ENCODE measurements around the gene ALPL.

The ALPL gene

DNA sequence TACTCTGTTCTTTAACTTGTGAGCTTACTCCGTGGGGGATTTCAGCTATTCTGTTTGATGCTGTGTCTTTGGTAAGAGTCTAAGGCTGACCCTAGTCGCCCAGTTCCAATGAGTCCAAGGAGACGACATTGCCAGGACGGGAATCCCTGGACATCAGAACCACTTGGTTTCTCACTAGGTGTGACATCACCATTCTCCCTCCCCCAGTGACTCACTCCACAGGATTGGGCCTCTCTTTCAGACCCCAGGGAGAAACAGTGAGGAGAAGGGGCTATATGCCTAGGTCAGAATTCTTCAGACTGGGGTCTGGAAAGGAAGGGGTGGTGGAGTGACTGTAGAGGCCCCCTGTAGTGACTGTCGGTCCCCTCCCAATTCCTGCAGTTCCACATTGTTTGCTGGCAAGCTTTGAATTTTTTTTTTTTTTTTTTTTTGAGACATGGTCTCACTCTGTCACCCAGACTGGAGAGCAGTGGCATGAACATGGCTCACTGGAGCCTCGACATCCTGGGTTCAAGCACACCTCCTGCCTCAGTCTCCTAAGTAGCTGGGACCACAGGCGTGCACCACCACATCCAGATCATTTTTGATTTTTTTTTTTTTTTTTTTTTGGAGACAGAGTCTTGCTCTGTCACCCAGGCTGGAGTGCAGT lies 21.3 kb downstream of the ALPL start:
- DNase-seq (ENCODE audit: low read depth), result peak; percentile 39

DNA sequence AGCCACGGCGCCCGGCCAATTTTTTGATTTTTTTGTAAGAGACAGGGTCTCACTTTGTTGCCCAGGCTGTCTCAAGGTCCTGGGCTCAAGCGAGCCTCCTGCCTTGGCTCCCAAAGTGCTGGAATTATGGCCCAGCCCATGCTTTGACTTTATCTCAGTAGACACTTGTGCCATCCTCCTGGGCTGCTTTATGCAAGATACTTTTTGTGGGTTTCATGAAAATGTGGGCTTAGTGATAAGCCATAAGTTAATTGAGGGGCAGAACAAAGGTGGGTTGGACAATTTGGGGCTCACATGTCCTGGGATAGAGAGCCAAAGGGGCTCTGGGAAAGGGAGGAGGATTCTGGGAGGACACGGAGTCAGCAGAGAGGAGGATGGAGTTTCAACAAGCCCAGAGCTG lies 22.0 kb downstream of the ALPL start:
- DNase-seq (ENCODE audit: low read depth), result no peak

DNA sequence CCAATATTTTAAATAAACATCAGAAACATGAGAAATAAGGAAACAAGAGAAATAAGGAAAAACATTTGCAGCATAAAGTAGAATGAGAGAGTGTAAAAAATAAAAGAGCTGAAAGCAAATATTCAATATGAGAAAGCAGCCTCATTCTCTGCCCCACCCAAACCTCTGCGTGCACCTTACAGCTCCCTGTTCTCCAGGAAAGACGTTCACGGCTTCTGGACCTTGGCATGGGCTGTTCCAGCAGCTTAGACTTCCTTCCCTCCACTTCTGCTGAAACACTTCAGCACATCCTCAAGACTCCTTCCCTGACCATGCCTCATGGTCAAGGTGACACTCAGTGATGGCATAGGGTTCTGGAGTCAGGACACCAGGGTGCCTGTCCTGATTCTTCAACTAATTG lies 23.3 kb downstream of the ALPL start:
- no peak for DNase-seq (ENCODE audit: low read depth)

DNA sequence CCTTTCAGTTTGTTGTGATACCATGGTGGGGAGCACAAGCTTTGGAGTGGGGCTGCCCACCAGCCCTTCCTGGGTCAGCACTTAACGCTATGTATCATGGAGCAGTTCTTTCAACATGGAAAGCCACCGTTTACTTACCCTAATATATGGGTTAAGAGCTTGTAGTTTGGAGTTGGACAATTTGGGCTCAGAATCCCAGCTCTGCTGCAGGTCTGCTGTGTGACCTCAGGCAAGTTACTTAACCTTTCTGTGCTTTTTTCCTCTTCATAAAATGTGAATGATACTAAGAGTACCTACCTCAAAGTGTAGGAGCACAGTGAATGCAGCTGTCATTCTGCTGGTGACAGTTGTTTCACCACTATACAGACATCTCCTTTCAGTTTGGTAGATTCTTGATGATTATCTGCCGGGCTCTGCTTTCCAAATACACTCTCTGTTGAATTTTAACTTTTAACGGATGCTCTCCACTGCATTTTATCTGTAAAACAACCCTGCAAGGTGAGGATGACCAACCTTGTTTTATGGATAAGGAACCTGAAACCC lies 23.8 kb downstream of the ALPL start:
- no peak for DNase-seq (ENCODE audit: low read depth)

DNA sequence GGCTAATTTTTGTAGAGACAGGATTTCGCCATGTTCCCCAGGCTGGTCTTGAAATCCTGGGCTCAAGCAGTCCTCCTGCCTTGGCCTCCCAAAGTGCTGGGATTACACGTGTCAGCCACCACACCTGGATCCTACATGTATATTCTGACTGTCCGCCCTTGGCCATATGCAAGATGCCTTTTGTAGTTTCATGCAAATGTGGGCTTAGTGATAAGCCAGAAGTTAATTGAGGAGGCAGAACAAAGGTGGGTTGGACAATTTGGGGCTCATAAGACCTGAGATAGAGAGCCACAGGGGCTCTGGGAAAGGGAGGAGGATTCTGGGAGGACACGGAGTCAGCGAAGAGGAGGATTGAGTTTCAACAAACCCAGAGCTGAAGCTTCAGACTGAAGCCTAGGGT lies 24.9 kb downstream of the ALPL start:
- no peak for DNase-seq (ENCODE audit: low read depth)

DNA sequence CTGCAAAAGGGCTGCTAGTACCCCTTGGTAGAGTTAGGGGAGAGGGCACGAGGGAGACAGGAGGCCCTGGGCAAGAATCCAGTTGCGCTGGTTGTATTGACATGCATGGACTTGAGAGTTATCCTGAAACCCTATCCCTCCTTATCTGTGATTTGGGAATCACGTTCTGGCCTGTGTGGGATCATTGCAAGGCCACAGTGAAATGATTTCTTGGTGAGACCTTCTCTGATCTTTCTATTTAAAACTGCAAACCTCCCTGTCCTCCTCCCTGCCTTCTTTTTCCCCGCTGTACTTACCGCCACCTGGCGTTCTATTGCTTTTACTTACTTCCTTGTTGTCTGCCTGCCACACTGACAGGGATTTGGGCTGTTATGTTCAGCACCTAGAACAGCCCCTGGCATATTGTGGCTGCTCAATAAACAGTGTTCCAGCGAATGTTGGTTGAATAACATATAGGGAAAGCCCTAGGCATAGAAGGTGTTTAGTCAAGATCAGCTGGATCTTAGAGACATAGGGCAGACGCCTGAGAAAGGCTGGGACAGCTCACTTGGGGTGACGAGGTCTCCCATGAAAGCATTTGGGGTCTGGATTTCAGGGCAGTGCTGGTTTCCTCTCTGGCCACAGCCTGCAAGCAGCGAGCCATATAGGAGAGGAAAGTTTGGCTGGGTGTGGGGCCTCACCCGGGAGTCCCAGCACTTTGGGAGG lies 25.6 kb downstream of the ALPL start:
- DNase-seq (ENCODE audit: low read depth), result peak; percentile 68

DNA sequence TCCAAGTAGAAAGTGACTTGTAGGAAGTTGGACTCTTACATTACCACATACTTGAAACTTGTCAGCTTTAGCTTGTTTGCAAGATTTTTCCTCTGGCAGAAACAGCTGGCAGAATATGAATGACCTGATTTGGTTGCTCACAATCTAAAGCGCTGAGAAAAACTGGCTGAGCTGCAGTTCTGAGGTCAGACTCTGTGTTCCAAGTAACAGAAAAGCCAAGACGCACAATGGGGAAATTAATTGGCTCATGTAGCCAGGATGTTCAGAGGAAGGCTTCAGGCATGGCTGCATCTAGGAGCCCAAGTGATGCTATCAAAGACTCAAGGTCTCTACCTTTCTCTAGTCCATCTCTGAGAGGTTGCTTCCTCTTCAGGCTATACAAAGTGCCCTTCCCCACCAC lies 27.0 kb downstream of the ALPL start:
- DNase-seq (ENCODE audit: low read depth), result no peak

DNA sequence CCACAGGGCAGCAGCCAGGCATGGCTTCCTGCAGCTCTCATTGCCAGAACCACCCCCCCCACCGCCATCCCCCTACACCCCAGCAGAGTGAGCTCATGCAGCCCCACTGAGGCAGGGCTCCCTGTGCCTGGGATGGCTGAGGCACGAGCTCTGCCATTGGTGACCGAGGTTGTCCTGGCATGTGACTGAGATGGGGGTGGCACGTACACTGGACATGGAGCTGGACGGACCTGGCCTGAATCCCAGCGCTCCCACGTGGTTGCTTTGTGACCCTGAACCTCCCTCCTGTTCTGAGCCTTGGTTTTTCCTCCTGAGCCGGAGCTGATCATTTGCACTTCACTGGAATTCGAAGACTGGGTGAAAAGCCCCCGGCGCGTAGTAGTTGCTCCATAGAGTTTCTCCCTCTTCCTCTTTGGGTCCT lies 28.3 kb downstream of the ALPL start:
- no peak for DNase-seq (ENCODE audit: low read depth)

DNA sequence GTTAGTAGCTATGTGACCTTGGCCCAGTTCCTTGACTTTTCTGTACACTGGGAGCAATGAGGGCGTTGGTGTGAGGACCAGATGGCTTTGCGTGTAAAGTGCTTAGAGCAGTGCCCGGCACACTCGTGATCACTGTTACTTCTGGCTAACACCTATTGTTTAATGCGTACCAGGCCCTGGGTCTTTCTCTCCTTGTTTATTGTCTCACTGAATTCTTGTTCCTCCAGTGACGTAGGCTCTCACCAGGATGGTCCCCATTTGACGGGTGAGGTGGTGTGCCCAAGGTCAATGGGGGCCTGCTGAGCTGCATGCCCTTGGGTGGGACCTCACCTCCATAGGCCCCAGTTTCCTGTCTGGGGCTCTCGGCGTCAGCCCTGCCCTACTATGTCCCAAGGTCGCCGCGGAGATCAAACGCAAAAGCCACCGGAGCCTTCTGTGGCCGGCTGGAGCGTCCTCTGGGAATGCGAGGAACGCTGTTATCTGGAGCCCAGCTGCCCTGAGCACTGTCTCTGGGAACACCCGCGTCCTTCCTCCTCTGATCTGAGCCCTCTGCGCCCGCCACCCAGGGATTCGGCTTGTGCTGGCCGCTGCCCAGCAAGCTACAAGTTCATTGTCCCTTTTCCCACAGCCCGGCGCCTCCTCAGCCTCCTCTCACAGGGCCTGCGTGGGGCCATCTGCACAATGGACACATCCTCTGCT lies 28.9 kb downstream of the ALPL start:
- no peak for DNase-seq (ENCODE audit: low read depth)

DNA sequence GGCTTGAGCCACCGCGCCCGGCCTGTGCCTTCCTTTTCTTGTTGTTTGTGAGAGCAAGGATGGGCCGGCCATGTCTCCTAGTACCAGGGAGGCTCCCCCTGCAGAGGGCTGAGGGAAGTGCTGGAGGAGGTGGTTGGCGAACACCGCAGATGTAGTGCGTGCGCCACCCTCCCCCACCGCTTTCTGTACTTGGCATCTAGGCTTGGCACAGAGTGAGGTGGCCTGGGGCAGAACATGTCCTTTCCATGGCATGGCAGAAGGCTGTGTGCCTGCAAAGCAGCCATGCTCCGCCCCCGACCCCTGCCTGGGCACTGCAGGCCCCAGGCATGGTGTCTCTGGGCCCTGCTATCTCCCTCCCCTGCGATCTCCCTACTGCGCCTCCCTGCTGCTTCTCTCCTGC lies 30.7 kb downstream of the ALPL start:
- DNase-seq (ENCODE audit: low read depth), result no peak

DNA sequence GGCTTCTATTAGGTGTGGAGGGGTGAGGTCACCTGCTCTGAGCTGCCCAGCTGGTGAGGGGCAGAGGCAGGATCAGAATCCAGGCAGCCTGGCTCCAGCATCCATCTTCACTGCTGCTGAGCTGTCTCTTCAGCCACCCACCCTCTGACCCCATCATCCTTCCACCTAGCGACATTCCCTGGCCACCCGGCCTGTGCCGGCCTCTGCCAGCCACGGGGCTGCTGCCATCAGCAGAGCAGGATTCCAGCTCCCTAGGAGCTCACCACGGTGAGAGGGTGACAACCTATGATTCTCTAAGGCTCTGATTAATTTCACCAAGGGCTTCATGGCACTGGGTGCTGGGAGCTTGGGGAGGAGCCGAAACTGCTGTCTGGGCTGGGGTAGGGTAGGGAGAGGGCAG lies 32.1 kb downstream of the ALPL start:
- no peak for DNase-seq (ENCODE audit: low read depth)

DNA sequence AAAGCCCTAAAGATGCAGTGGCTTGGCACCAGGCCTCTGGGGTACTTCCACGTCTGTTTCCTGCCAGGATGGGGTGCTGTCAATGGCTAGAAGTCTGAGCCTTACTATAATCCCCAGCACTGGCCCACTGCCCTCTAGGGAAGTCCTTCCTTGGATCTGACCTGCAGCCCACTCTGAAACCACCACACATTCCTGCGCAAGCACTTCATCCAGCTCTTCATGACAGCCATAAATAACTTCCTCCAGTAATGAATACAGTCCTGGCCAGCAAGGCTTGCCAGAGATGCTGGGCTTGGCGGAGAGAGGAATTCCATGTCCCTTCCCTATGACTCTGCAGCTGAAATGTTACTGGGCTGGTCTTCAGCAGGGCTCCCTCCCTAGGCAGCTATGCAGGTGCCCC lies 32.6 kb downstream of the ALPL start:
- peak; percentile 46 for DNase-seq (ENCODE audit: low read depth)

DNA sequence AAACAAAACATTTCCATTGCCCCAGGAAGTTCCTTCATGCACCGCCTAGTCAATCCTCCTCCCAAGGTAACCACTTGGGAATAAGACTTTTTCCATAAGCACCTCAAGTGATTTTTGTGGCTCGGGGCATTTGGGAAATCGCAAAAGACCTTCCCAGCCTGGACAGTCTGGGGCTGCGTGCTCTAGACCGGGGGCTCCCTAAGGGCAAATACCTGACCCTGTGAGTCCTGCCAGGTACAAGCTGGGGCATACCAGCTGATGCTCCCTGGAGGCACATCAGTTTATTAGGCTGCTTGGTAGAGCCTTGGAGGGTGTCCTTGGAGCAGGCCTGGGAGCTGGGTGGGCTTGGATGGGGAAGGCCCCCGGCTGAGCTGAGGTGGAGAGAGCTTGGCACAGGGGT lies 34.4 kb downstream of the ALPL start:
- DNase-seq (ENCODE audit: low read depth), result no peak

DNA sequence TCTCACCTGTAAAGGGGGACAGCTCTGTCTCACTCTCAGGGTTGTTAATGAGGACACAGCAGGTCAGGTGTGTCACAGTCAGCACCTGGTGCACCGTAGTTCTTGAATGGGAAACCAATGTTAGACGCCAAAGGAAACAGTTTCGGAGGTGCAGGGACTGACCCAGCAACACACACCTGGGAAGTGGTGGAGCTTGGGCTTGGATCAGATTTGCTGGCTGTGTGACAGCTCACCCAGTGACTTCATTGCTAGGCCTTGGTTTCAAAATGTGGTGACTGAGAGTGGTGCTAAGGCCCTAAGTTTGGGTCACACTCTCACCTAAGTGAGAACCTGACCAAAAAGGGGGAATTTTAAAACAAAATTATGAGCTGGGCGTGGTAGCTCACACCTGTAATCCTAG lies 34.9 kb downstream of the ALPL start:
- no peak for DNase-seq (ENCODE audit: low read depth)

DNA sequence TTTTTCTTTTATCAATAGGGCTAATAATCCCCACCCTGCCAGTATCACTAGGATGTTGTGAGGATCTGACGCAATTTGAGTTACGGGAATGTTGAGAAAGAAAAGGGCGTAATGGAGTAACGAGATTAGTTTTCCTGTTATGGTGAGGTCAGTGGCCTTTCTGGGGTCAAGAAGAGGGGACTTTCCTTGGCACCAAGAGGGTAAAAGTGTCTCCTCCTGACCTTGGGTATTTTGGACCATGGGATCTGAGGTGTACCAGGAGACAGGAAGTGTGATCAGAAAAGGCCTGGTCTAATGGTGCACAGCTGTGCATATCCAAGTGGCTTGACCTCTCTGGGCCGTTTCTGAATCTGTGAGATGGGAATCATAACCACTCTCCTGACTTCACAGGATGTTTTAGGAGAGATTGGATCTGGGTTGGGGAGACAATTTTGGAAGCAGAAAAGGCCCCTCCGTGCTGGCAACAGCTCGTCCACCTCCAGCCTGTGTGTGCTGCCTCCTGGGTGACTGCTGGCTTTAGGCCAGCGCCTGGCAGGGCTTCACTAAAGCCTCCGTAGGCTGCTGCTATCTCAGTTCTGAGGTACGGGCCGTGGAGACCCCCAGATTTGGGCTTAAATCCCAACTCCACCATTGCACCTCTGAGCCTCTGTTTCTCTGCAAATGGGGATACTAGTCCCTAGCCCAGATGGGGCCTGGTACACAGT lies 37.1 kb downstream of the ALPL start:
- no peak for DNase-seq (ENCODE audit: low read depth)

DNA sequence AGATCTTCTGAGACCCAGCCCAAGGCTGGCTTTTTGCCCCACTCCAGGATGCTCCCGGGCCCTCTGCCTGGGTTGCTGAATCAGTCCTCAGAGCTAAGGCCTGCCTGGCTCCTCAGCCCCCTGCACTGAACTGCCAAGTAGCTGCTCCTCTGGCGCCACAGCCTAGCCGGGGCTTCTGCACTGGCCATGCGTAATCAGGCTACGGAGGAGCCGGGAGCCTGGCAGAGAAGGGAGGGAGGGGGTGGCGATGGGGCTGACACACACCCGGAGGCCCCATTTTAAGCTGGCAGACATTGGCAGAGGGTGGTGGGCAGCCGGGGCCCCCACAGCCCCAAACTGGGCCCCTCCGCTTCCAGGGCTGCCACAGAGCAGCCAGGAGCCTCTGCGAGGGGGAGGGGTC lies 38.7 kb downstream of the ALPL start:
- no peak for DNase-seq (ENCODE audit: low read depth)

DNA sequence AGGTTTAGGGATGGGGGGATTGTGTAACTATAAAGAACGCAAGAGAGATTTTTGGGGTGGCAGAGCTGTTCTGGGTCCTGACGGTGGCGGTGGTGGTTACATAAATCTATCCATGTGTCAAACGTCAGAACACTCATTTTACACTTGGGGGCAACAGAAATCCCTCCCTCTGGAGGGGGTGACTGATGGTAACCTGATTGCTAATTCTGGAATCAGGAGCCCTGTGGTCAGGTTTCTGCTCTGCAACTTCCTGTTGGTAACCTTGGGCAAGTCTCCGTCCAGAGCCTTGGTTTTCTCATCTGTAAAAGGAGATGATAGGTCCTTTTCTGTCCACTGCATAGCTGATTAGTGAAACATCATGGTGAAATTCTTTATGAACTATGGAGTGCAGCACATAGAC lies 40.9 kb downstream of the ALPL start:
- peak; percentile 64 for DNase-seq (ENCODE audit: low read depth)

DNA sequence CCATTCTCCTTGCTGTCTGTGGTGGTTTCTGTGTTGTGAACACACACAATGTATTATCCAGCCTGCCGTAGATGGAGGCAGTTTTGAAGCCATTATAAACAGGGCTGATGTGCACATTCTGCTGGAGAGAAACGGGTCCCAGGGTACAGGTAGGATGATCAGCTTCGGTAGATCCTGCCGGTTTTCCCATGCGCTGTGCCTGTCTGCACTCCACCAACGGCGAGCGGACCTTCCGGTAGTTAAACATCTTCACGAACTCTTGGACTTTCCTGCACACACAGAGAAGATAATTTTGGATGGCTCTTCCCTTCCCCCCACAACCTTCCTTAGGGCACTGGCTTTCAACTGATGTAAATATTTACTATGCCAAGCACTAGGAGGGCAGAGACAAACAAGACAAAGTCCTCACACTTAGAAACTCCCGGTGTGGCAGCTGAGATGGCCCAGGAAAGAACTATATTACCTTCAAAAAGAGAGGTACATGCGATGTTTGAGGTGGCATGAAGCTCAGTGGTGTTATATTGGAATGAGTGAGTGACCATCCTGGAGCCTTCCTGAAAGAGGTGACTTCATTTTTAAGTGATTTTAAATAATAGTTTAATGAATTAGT lies 41.7 kb downstream of the ALPL start:
- DNase-seq (ENCODE audit: low read depth), result no peak

DNA sequence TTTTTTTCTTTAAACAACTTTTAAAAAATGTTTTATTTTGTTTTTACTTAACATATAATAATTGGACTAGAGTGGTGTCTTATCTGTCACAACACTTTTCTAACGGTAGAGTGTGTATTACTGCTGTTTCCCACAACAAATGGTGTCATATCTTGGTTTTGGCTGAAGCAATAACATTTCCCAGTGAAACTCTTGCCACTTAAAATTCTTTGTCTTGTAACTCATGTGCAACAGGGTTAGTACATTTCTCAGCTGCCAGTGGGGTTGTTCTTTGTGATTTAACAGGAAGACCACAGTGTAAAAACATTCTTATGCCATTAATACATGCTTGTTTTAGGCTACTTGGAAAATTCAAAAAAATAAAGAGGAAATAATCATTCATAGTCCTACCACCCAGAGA lies 43.5 kb downstream of the ALPL start:
- peak; percentile 96 for DNase-seq (ENCODE audit: low read depth)

DNA sequence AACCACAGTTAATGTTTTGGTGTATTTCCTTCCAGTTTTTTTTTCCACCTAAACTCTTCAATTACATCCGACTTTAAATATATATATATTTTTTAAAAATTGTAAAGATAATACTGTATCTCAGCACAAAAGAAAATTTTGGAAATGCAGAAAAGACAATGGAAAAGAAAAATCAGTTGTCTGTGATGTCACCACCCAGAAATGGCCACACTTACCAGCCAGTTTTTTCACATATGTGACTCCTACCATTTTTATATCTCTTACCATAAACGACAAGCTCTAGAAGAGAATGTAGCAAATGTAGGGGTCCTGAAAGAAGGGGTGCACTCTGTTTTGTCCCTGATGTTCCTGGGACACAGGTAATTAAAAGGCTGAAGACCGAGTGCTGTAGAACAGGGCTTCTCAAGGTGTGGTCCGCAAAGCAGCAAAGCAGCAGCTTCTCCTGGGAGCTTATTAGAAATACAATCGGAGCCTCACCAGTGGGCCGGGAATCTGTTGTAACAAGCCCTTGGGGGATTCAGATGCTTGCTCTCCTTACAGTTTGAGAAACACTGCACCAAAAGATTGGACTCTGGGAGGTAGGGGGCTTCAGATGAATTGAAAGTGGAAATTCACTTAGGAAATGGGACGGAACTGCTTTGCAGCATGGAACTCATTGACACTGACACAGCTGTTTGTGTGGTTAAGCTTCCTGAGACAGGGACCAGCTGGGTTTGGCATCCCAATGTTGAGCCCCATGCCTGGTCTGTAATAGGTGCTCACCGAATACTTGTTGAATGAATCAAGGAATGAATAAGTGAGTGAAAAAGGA lies 44.1 kb downstream of the ALPL start:
- DNase-seq (ENCODE audit: low read depth), result peak; percentile 66

Data from iris pigment epithelial cell (primary cell).